NCI-H2196 (cell line): ENCODE results near the gene ZFP64.

Experiments used
- DNase-seq: peaks from one replicate; lab custom pipeline; 2025; ENCODE audit not compliant: unreplicated experiment; lab: John Stamatoyannopoulos, UW

Gene ZFP64

GRCh38 chr20:52105442-52106422 is 85.8 kb downstream of the ZFP64 start:
- DNase-seq, result no peak

- no peak for DNase-seq
Observed at GRCh38 chr20:52104546-52105441, 86.8 kb downstream of the ZFP64 start.

- no peak for DNase-seq
Observed at GRCh38 chr20:52103913-52104545, 87.5 kb downstream of the ZFP64 start.

- DNase-seq, result no peak
Observed at GRCh38 chr20:52103335-52103912, 88.2 kb downstream of the ZFP64 start.

GRCh38 chr20:52102559-52102958 is 89.0 kb downstream of the ZFP64 start:
- DNase-seq, result no peak

GRCh38 chr20:52102126-52102525 is 89.5 kb downstream of the ZFP64 start:
- DNase-seq, result no peak
